ENCODE results near the gene UBE2D2. TPM values are rescaled to one million over a fixed set of nuclear protein-coding genes. Genes with fewer than 3 reads are reported as not detected.

Gene UBE2D2
- total and polyA plus RNA-seq, 10 of the 15 experiments (the other 5 are each of a cell fraction or from before 2014, with no cell fraction given): 58.6 to 245 (median 128) TPM

- TF ChIP-seq BHLHE40 (IDR thresholded peaks at IDR 0.05; ENCODE audit: borderline replicate concordance in 1 of 2, low read depth in 2 of 2, low read length in 1 of 2) (no peak), SRF (IDR thresholded peaks at IDR 0.05; ENCODE audit: low read depth in 2 of 2, low read length in 2 of 2) (no peak), IRF5 (IDR thresholded peaks at IDR 0.05; ENCODE audit: borderline replicate concordance) (no peak), RCOR1 (conservative IDR thresholded peaks at IDR 0.05; ENCODE audit: low read depth, low read length) (no peak), TARDBP (IDR thresholded peaks at IDR 0.05; ENCODE audit: borderline replicate concordance) (no peak), SMC3 (IDR thresholded peaks at IDR 0.05; ENCODE audit: borderline replicate concordance, low read length) (peak; percentile 44; the same call in 1 of the 2 replicates), NFYA (IDR thresholded peaks at IDR 0.05; ENCODE audit: borderline replicate concordance, low read depth, low read length) (no peak), PBX3 (IDR thresholded peaks at IDR 0.05; ENCODE audit: insufficient replicate concordance, low read depth, low read length) (no peak), KDM1A (IDR thresholded peaks at IDR 0.05; ENCODE audit: borderline replicate concordance) (no peak), SKIL (IDR thresholded peaks at IDR 0.05; ENCODE audit: low read depth, poor library complexity, severe bottlenecking) (peak; percentile 33), ZZZ3 (IDR thresholded peaks at IDR 0.05; ENCODE audit: control insufficient read depth, insufficient read length, low read depth) (no peak), CBFB (IDR thresholded peaks at IDR 0.05; ENCODE audit: low read depth) (no peak), EP300 (IDR thresholded peaks at IDR 0.05; ENCODE audit: borderline replicate concordance in 1 of 2, control insufficient read depth in 1 of 2, low read depth in 2 of 2, low read length in 2 of 2) (no peak), CTCF (IDR thresholded peaks at IDR 0.05 in 2 of 3, conservative IDR thresholded peaks at IDR 0.05 in 1 of 3; ENCODE audit: control insufficient read depth in 2 of 3, extremely low read depth in 1 of 3, insufficient read depth in 1 of 3, low read depth in 3 of 3, low read length in 3 of 3) (peak; percentile 65 to 78 (median 70)), FOXK2 (IDR thresholded peaks at IDR 0.05) (no peak), RAD51 (IDR thresholded peaks at IDR 0.05) (no peak), ATF7 (IDR thresholded peaks at IDR 0.05; ENCODE audit: low read depth) (no peak)
Observed at GRCh38 chr5:139574641-139575312, 13.6 kb downstream of the UBE2D2 start (continued).
